ENCODE data around the gene POLR2B.

The POLR2B gene

GRCh38 chr4:56972809-56973208 lies 5.9 kb upstream of the POLR2B start:
- peak; percentile 82 for TF ChIP-seq SETDB1 (IDR thresholded peaks at IDR 0.05; ENCODE audit: insufficient read length, low read length)
- TF ChIP-seq SP2 (tag by site-specific recombination; IDR thresholded peaks at IDR 0.05): no peak
- Histone ChIP-seq H3K27ac (ENCODE audit: extremely low read depth, low read depth, low read length) (no peak overlapping the region), H3K4me1 (ENCODE audit: control insufficient read depth, insufficient read depth, low read length) (no peaks in the 10 kb centered on the region), H3K9me3 (ENCODE audit: control insufficient read depth, insufficient read depth, low read depth, low read length) (no peaks in the 10 kb centered on the region), H3K4me3 (ENCODE audit: low read depth, low read length) (no peak overlapping the region), H3K36me3 (ENCODE audit: control insufficient read depth in 2 of 2, insufficient read depth in 1 of 2, low read length in 2 of 2) (peaks cover 10 to 63% of the 10 kb centered on the region in 2 experiments)
- POLR2A ChIA-PET: no interaction called here
- CTCF ChIA-PET: no interaction called here

DNA sequence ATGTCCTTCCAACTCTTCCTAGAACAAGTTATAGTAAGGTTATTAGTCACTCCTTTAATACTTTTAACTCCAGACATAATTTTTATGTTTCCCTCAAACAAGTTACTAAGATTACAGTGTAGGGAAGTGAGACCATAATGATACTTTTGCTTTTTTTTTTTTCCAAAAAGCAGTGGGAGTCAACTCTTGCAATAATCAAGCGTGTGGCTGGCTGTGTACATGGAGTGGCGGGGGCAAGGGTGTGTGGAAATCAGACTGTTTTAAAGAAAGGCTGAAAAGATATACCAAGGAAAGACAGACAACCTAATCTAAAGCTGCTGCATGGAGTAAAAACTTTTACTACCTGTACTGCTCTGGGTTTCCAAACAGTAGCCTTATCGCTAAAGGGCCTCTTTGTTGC lies 5.4 kb upstream of the POLR2B start:
- Histone ChIP-seq H3K9me3 (ENCODE audit: control insufficient read depth, insufficient read depth, low read depth, low read length) (no peaks in the 10 kb centered on the region), H3K27ac (ENCODE audit: extremely low read depth, low read depth, low read length) (no peak overlapping the region), H3K4me3 (ENCODE audit: low read depth, low read length) (no peak overlapping the region), H3K36me3 (ENCODE audit: control insufficient read depth in 2 of 2, insufficient read depth in 1 of 2, low read length in 2 of 2) (peaks cover 10 to 58% of the 10 kb centered on the region in 2 experiments), H3K4me1 (ENCODE audit: control insufficient read depth, insufficient read depth, low read length) (no peaks in the 10 kb centered on the region)
- TF ChIP-seq HOXC10 (CRISPR knock-in tag; IDR thresholded peaks at IDR 0.05) (no peak), PATZ1 (tag by site-specific recombination; IDR thresholded peaks at IDR 0.05) (no peak), ZNF214 (tag by site-specific recombination; IDR thresholded peaks at IDR 0.05; ENCODE audit: borderline replicate concordance) (no peak), EGR2 (tag by site-specific recombination; IDR thresholded peaks at IDR 0.05; ENCODE audit: low read depth) (no peak), ZNF302 (tag by site-specific recombination; IDR thresholded peaks at IDR 0.05; ENCODE audit: low read depth) (no peak), ZFP41 (tag by site-specific recombination; IDR thresholded peaks at IDR 0.05; ENCODE audit: borderline replicate concordance) (no peak), ZBTB7A (tag by site-specific recombination; IDR thresholded peaks at IDR 0.05; ENCODE audit: low read depth) (no peak), ZNF555 (tag by site-specific recombination; conservative IDR thresholded peaks at IDR 0.05) (no peak), GFI1B (tag by site-specific recombination; IDR thresholded peaks at IDR 0.05) (no peak), ZFHX2 (tag by site-specific recombination; conservative IDR thresholded peaks at IDR 0.05) (no peak), MYNN (tag by site-specific recombination; IDR thresholded peaks at IDR 0.05; ENCODE audit: borderline replicate concordance) (no peak), ZBTB8A (tag by site-specific recombination; IDR thresholded peaks at IDR 0.05) (no peak)
- TF ChIP-seq, protein P1, sequence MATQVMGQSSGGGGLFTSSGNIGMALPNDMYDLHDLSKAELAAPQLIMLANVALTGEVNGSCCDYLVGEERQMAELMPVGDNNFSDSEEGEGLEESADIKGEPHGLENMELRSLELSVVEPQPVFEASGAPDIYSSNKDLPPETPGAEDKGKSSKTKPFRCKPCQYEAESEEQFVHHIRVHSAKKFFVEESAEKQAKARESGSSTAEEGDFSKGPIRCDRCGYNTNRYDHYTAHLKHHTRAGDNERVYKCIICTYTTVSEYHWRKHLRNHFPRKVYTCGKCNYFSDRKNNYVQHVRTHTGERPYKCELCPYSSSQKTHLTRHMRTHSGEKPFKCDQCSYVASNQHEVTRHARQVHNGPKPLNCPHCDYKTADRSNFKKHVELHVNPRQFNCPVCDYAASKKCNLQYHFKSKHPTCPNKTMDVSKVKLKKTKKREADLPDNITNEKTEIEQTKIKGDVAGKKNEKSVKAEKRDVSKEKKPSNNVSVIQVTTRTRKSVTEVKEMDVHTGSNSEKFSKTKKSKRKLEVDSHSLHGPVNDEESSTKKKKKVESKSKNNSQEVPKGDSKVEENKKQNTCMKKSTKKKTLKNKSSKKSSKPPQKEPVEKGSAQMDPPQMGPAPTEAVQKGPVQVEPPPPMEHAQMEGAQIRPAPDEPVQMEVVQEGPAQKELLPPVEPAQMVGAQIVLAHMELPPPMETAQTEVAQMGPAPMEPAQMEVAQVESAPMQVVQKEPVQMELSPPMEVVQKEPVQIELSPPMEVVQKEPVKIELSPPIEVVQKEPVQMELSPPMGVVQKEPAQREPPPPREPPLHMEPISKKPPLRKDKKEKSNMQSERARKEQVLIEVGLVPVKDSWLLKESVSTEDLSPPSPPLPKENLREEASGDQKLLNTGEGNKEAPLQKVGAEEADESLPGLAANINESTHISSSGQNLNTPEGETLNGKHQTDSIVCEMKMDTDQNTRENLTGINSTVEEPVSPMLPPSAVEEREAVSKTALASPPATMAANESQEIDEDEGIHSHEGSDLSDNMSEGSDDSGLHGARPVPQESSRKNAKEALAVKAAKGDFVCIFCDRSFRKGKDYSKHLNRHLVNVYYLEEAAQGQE (tag by site-specific recombination; IDR thresholded peaks at IDR 0.05): no peak
- TF ChIP-seq, protein P2, sequence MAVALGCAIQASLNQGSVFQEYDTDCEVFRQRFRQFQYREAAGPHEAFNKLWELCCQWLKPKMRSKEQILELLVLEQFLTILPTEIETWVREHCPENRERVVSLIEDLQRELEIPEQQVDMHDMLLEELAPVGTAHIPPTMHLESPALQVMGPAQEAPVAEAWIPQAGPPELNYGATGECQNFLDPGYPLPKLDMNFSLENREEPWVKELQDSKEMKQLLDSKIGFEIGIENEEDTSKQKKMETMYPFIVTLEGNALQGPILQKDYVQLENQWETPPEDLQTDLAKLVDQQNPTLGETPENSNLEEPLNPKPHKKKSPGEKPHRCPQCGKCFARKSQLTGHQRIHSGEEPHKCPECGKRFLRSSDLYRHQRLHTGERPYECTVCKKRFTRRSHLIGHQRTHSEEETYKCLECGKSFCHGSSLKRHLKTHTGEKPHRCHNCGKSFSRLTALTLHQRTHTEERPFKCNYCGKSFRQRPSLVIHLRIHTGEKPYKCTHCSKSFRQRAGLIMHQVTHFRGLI (tag by site-specific recombination; IDR thresholded peaks at IDR 0.05): no peak
- TF ChIP-seq, protein P3, sequence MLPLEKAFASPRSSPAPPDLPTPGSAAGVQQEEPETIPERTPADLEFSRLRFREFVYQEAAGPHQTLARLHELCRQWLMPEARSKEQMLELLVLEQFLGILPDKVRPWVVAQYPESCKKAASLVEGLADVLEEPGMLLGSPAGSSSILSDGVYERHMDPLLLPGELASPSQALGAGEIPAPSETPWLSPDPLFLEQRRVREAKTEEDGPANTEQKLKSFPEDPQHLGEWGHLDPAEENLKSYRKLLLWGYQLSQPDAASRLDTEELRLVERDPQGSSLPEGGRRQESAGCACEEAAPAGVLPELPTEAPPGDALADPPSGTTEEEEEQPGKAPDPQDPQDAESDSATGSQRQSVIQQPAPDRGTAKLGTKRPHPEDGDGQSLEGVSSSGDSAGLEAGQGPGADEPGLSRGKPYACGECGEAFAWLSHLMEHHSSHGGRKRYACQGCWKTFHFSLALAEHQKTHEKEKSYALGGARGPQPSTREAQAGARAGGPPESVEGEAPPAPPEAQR (tag by site-specific recombination; IDR thresholded peaks at IDR 0.05): no peak
- TF ChIP-seq, protein P4, sequence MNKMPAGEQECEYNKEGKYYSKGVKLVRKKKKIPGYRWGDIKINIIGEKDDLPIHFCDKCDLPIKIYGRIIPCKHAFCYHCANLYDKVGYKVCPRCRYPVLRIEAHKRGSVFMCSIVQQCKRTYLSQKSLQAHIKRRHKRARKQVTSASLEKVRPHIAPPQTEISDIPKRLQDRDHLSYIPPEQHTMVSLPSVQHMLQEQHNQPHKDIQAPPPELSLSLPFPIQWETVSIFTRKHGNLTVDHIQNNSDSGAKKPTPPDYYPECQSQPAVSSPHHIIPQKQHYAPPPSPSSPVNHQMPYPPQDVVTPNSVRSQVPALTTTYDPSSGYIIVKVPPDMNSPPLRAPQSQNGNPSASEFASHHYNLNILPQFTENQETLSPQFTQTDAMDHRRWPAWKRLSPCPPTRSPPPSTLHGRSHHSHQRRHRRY (tag by site-specific recombination; IDR thresholded peaks at IDR 0.05): no peak
- CTCF ChIA-PET: interaction anchor here (0.9 kb wide), 1 partner anchor 12 kb away, joined by 6 read pairs; no protein-coding TSS in a partner anchor
- POLR2A ChIA-PET: no interaction called here
